Mesodermal cell (in vitro differentiated cells): Measurements from ENCODE around the gene ZNF618.

ENCODE experiments used
- H3K27ac ChIP-seq: 2 replicates; pipeline ENCODE4 v1.7.0; 2013; ENCODE audit warnings: mild to moderate bottlenecking, low read depth, low read length, moderate library complexity; ENCODE audit not compliant: severe bottlenecking
- H3K36me3 ChIP-seq: 2 replicates; pipeline ENCODE4 v1.7.1; 2013; ENCODE audit warnings: mild to moderate bottlenecking, low read length, moderate library complexity; ENCODE audit not compliant: control insufficient read depth, insufficient read depth
- H3K4me1 ChIP-seq: one replicate; pipeline ENCODE4 v1.7.1; 2013; ENCODE audit warnings: mild to moderate bottlenecking, low read length; ENCODE audit not compliant: insufficient read depth, control insufficient read depth, poor library complexity, severe bottlenecking
- H3K4me3 ChIP-seq: 2 replicates; pipeline ENCODE4 v1.7.0; 2013; ENCODE audit warnings: low read length, control low read depth, mild to moderate bottlenecking; ENCODE audit not compliant: insufficient read depth, poor library complexity, severe bottlenecking; ENCODE audit errors: extremely low read depth
- H3K9me3 ChIP-seq: 2 replicates; pipeline ENCODE4 v1.7.1; 2013; ENCODE audit warnings: mild to moderate bottlenecking, low read length, moderate library complexity; ENCODE audit not compliant: control insufficient read depth
- WGBS, 2 experiments: methylation state at CpG; one replicate each; pipeline ENCODE4 v1.1.5; 2013; ENCODE audit warnings: missing lambda C conversion rate in 2 of 2; ENCODE audit not compliant: insufficient coverage in 2 of 2; 5-methylcytosine and 5-hydroxymethylcytosine counted together

The ZNF618 gene

DNA sequence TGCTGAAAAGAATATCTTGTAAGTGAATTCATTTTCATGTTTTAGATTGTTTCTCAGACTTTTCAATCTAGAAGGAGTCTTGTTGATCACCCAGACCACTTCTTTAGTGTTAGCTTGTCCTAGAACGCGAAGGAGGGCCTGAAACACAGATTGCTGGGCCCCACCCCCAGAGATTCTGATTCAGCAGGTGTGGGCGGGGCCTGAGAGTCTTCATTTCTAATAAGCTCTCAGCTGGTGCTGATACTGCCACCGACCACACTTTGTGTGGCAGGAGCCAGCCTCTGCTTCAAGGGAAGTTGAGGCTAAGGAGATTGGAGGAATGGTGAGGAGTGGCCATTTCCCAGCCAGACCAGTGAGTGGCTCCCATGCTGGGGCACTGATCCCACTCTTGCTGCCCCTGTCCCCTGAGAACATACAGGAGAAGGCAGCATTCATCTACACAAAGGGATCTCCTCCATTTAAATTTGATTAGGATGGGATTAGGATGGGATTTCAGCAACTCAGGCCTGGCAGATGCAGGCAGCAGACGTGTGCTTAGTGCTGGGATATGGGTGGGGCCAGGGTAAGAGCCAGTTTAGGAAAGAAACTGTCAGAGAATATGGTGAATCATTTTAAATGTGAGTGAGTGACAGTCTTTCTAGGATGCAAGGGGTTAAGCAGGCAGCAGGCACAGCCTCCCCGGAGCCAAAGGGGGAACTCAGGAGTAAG is 35.9 kb downstream of the ZNF618 start:
- no peaks in the 10 kb centered on the region for H3K4me1 ChIP-seq
- H3K36me3 ChIP-seq = peaks cover 12% of the 10 kb centered on the region
- no peak overlapping the region for H3K4me3 ChIP-seq
- H3K27ac ChIP-seq = no peak overlapping the region
- no peaks in the 10 kb centered on the region for H3K9me3 ChIP-seq
- 84 to 91% methylated on average over 4 to 5 of the region's 6 CpGs for WGBS, 2 experiments

GRCh38 chr9:113912816-113913215 is 36.7 kb downstream of the ZNF618 start:
- 96 to 98% methylated on average over 6 of the region's 8 CpGs for WGBS, 2 experiments
- no peaks in the 10 kb centered on the region for H3K4me1 ChIP-seq
- H3K36me3 ChIP-seq = peaks cover 12% of the 10 kb centered on the region
- no peaks in the 10 kb centered on the region for H3K9me3 ChIP-seq
- H3K27ac ChIP-seq = no peak overlapping the region
- H3K4me3 ChIP-seq = no peak overlapping the region

GRCh38 chr9:113913426-113914195 is 37.5 kb downstream of the ZNF618 start:
- Histone ChIP-seq H3K4me1 (no peaks in the 10 kb centered on the region), H3K4me3 (no peak overlapping the region), H3K9me3 (no peaks in the 10 kb centered on the region), H3K27ac (no peak overlapping the region), H3K36me3 (peaks cover 12% of the 10 kb centered on the region)
- 98 to 100% methylated on average over 4 to 5 of the region's 5 CpGs for WGBS, 2 experiments

GRCh38 chr9:113914517-113914916 is 38.4 kb downstream of the ZNF618 start:
- no peak overlapping the region for H3K4me3 ChIP-seq
- H3K4me1 ChIP-seq = no peaks in the 10 kb centered on the region
- H3K9me3 ChIP-seq = no peaks in the 10 kb centered on the region
- H3K27ac ChIP-seq = no peak overlapping the region
- H3K36me3 ChIP-seq = peaks cover 12% of the 10 kb centered on the region
- 100% methylated on average over 1 of the region's 2 CpGs for WGBS, 2 experiments

- Histone ChIP-seq H3K4me1 (no peaks in the 10 kb centered on the region), H3K27ac (no peak overlapping the region), H3K9me3 (no peaks in the 10 kb centered on the region), H3K4me3 (no peak overlapping the region), H3K36me3 (peaks cover 18% of the 10 kb centered on the region)
- WGBS, 2 experiments = 93 to 98% methylated on average over 5 to 8 of the region's 9 CpGs
Observed at GRCh38 chr9:113915817-113916434, 39.8 kb downstream of the ZNF618 start.

GRCh38 chr9:113916931-113917330 is 40.8 kb downstream of the ZNF618 start:
- no peaks in the 10 kb centered on the region for H3K4me1 ChIP-seq
- H3K36me3 ChIP-seq = peaks cover 18% of the 10 kb centered on the region
- 78 to 100% methylated on average over 1 of the region's 2 CpGs for WGBS, 2 experiments

DNA sequence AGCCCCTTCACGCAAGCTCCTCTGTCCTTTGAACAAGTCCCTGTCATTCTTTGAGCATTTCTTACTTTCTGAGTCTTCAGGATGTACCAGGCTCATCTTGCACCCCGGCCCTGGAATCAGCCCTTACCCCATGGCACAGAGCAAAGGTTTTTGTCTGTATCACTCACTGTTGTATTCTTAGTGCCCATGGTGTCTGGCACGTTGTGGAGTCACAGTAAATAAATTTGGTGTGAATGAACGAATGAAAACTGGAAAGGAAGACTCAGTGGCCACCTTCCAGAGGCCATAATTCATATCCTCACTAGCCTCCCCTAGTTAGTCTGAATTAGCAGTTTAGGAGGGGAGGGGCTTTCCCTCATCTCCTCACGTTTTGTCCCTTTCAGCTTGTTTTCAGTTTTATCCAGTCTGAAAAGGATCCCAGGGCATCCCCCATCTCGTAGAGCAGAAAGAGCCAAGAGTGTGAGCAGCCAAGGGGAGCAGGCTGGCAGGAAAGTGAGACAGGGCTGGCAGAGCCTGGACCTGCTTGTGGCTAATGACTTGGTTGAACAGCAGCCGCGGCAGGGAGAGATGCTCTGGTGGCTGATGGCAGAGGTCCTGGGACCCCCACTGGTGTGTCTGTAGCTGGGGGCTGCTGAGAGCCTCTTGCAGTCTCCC is 42.7 kb downstream of the ZNF618 start:
- peaks cover 13% of the 10 kb centered on the region for H3K36me3 ChIP-seq
- H3K9me3 ChIP-seq = peaks cover 6% of the 10 kb centered on the region
- no peak overlapping the region for H3K27ac ChIP-seq
- no peaks in the 10 kb centered on the region for H3K4me1 ChIP-seq
- H3K4me3 ChIP-seq = no peak overlapping the region
- 90 to 94% methylated on average over 6 of the region's 8 CpGs for WGBS, 2 experiments

More at GRCh38 chr9:113916931-113917330, 40.8 kb downstream of the ZNF618 start:
- no peak overlapping the region for H3K4me3 ChIP-seq
- H3K9me3 ChIP-seq = no peaks in the 10 kb centered on the region
- no peak overlapping the region for H3K27ac ChIP-seq

- H3K4me3 ChIP-seq = no peak overlapping the region
- 90 to 96% methylated on average over 6 to 8 of the region's 9 CpGs for WGBS, 2 experiments
- H3K4me1 ChIP-seq = no peaks in the 10 kb centered on the region
- H3K27ac ChIP-seq = no peak overlapping the region
- peaks cover 13% of the 10 kb centered on the region for H3K36me3 ChIP-seq
- peaks cover 6% of the 10 kb centered on the region for H3K9me3 ChIP-seq
Observed at GRCh38 chr9:113919382-113919781, 43.3 kb downstream of the ZNF618 start.

- Histone ChIP-seq H3K9me3 (peaks cover 6% of the 10 kb centered on the region), H3K4me1 (no peaks in the 10 kb centered on the region), H3K36me3 (peaks cover 13% of the 10 kb centered on the region), H3K4me3 (no peak overlapping the region), H3K27ac (no peak overlapping the region)
- 94 to 95% methylated on average over 5 of the region's 5 CpGs for WGBS, 2 experiments
Observed at GRCh38 chr9:113919871-113920270, 43.8 kb downstream of the ZNF618 start.

DNA sequence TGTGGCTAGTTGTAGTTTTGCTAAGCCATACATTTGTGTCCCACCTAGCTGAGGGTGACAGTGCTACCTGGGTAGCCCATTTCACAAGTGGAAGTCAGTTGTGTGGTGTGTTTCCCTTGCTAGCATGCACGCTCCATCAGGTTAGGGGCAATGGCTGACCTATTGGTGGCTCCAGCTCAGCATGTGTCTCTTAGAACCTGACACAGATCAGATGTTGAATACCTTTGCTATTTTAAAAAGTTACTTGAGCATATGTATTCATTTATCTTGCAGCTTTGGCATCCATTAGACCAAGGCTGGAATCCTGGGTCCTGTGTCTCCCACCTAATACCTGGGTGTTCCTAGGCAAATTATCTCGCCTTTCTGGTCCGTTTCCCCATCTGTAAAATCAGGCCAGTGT is 44.8 kb downstream of the ZNF618 start:
- H3K4me1 ChIP-seq = no peaks in the 10 kb centered on the region
- no peak overlapping the region for H3K4me3 ChIP-seq
- WGBS, 2 experiments = 96 to 98% methylated on average over 3 of the region's 3 CpGs
- H3K9me3 ChIP-seq = peaks cover 6% of the 10 kb centered on the region
- peaks cover 13% of the 10 kb centered on the region for H3K36me3 ChIP-seq
- H3K27ac ChIP-seq = no peak overlapping the region
